Endodermal cell (in vitro differentiated cells): ENCODE data around the gene PLA2G2C. TPM values are rescaled to one million over a fixed set of nuclear protein-coding genes. Genes with fewer than 3 reads are reported as not detected.

ENCODE experiments used
- DNase-seq: peaks from one replicate; pipeline ENCODE4 v3.0.0-alpha.2; 2017
- H3K27ac ChIP-seq: 2 replicates; pipeline ENCODE4 v1.5.1; 2013; ENCODE audit warnings: mild to moderate bottlenecking, low read depth, low read length, moderate library complexity
- H3K27me3 ChIP-seq: 2 replicates; pipeline ENCODE4 v1.6.1; 2013; ENCODE audit warnings: mild to moderate bottlenecking, low read length, moderate library complexity; ENCODE audit not compliant: insufficient read depth, control insufficient read depth, poor library complexity, severe bottlenecking
- H3K36me3 ChIP-seq: 2 replicates; pipeline ENCODE4 v1.7.0; 2013; ENCODE audit warnings: mild to moderate bottlenecking, low read length, moderate library complexity; ENCODE audit not compliant: control insufficient read depth, insufficient read depth
- H3K4me1 ChIP-seq: one replicate; pipeline ENCODE4 v1.7.0; 2013; ENCODE audit warnings: low read length; ENCODE audit not compliant: control insufficient read depth, insufficient read depth
- H3K4me3 ChIP-seq: 2 replicates; pipeline ENCODE4 v1.5.1; 2013; ENCODE audit warnings: mild to moderate bottlenecking, low read length, moderate library complexity
- H3K9ac ChIP-seq: 2 replicates; pipeline ENCODE4 v1.6.1; 2013; ENCODE audit warnings: mild to moderate bottlenecking, low read length, moderate library complexity; ENCODE audit not compliant: poor library complexity, severe bottlenecking; ENCODE audit errors: extremely low read depth
- H3K9me3 ChIP-seq: 2 replicates; pipeline ENCODE4 v1.6.1; 2013; ENCODE audit warnings: mild to moderate bottlenecking, low read length, moderate library complexity; ENCODE audit not compliant: control insufficient read depth
- H3K27ac Mint-ChIP-seq: 2 replicates; pipeline ENCODE4 v1.8.0; 2020; ENCODE audit warnings: mixed read lengths
- H3K27me3 Mint-ChIP-seq: 2 replicates; pipeline ENCODE4 v1.8.0; 2021; ENCODE audit warnings: mild to moderate bottlenecking, mixed read lengths; ENCODE audit not compliant: insufficient read depth
- H3K36me3 Mint-ChIP-seq: 2 replicates; pipeline ENCODE4 v1.8.0; 2020; ENCODE audit warnings: low read depth, mixed read lengths
- H3K4me1 Mint-ChIP-seq: 2 replicates; pipeline ENCODE4 v1.8.0; 2020; ENCODE audit warnings: mixed read lengths
- H3K4me3 Mint-ChIP-seq: 2 replicates; pipeline ENCODE4 v1.8.0; 2020; ENCODE audit warnings: mild to moderate bottlenecking, moderate library complexity, mixed read lengths
- H3K9me3 Mint-ChIP-seq: 2 replicates; pipeline ENCODE4 v1.8.0; 2020; ENCODE audit warnings: mild to moderate bottlenecking, mixed read lengths
- WGBS, 2 experiments: methylation state at CpG; one replicate each; pipeline versions ENCODE4 v1.1.5 to v1.1.7; 2013; ENCODE audit warnings: missing lambda C conversion rate in 2 of 2, mixed read lengths in 1 of 2; ENCODE audit not compliant: insufficient coverage in 1 of 2, insufficient read length in 1 of 2; 5-methylcytosine and 5-hydroxymethylcytosine counted together
- total RNA-seq, 2 donors: library from RNA; stranded (reverse); fragmentation: NEBNext Ultra II Directional in 1 of 2; extraction: Animal tissue kit (Norgen Biotek cat#: 25700) in 1 of 2; gene quantifications; 2 replicates in 1 of 2; 3 replicates in 1 of 2; pipeline ENCODE4 v1.2.1, GENCODE V29; 2021
- TF ChIP-seq, protein P1 (sequence below): fragments of 200-600 bp; sonication (generic); conservative IDR thresholded peaks from 2 replicates; pipeline ENCODE4 v1.5.0; 2021; ENCODE audit warnings: antibody characterized with exemption, mild to moderate bottlenecking

The PLA2G2C gene
- total RNA-seq, 2 donors from 2014 or later = not detected

DNA sequence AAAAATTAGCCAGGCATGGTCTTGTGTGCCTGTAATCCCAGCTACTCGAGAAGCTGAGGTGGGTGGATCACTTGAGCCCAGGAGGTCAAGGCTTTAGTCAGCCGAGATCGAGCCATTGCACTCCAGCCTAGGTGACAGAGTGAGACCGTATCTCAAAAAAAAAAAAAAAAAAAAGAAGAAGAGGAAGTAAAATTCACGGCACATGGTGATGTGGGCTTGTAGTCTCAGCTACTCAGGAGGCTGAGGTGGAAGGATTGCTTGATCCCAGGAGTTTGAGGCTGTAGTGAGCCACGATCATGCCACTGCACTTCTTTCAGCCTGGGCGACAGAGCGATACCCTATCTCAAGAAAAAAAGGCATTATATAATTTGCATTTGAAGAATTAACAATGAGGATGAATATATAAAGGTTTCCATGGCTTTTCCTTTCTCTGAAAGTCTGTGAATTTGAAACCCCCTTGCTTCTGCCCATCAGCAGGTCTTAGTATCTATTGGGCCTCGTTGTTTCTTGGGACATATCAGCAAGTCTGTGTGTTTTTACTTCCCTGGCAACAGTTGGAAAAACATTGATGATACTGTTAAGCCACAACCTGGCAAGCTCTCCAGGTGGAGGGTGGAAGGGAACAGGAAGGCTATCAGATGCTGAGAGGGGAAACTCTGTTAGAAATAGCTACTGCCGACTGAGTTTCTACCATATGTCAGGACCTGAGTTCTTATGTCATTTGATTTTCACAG lies 62.4 kb downstream of the PLA2G2C start:
- Mint-ChIP-seq H3K4me1 (no peaks in the 10 kb centered on the region), H3K27me3 (peaks cover 5% of the 10 kb centered on the region), H3K27ac (no peak overlapping the region), H3K36me3 (no peaks in the 10 kb centered on the region), H3K9me3 (no peaks in the 10 kb centered on the region), H3K4me3 (no peak overlapping the region)
- H3K27me3 ChIP-seq = no peaks in the 10 kb centered on the region
- WGBS, 2 experiments = 90 to 100% methylated on average over 5 to 10 of the region's 10 CpGs
- H3K36me3 ChIP-seq = no peaks in the 10 kb centered on the region
- no peaks in the 10 kb centered on the region for H3K4me1 ChIP-seq
- H3K4me3 ChIP-seq = no peak overlapping the region
- H3K27ac ChIP-seq = no peak overlapping the region
- DNase-seq = no peak
- no peaks in the 10 kb centered on the region for H3K9me3 ChIP-seq
- H3K9ac ChIP-seq = no peak overlapping the region
- TF ChIP-seq, protein P1, sequence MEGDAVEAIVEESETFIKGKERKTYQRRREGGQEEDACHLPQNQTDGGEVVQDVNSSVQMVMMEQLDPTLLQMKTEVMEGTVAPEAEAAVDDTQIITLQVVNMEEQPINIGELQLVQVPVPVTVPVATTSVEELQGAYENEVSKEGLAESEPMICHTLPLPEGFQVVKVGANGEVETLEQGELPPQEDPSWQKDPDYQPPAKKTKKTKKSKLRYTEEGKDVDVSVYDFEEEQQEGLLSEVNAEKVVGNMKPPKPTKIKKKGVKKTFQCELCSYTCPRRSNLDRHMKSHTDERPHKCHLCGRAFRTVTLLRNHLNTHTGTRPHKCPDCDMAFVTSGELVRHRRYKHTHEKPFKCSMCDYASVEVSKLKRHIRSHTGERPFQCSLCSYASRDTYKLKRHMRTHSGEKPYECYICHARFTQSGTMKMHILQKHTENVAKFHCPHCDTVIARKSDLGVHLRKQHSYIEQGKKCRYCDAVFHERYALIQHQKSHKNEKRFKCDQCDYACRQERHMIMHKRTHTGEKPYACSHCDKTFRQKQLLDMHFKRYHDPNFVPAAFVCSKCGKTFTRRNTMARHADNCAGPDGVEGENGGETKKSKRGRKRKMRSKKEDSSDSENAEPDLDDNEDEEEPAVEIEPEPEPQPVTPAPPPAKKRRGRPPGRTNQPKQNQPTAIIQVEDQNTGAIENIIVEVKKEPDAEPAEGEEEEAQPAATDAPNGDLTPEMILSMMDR = no peak

DNA sequence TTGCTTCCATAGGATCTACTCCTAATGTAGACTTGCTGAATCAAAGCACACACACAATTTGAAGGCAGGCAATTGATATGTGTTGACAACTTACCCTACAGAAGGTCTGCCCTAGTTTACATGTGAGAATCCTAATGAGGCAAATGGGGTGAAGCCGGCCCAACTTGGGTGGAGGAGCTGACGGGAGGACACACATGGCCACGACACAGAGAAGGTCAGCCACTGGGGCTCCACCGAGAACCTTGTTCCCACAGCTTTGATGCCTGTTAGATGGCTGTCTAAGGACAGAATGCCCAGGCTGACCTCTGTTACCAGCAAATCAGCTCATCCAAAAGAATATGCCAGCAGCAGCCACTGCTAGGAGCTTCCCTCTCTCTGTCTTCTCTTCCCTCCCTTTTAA lies 65.5 kb downstream of the PLA2G2C start:
- no peak for DNase-seq
- Histone ChIP-seq H3K9ac (no peak overlapping the region), H3K9me3 (no peaks in the 10 kb centered on the region), H3K4me3 (no peak overlapping the region), H3K27ac (no peak overlapping the region), H3K27me3 (no peaks in the 10 kb centered on the region), H3K36me3 (no peaks in the 10 kb centered on the region), H3K4me1 (no peaks in the 10 kb centered on the region)
- H3K36me3 Mint-ChIP-seq = no peaks in the 10 kb centered on the region
- H3K4me1 Mint-ChIP-seq = no peaks in the 10 kb centered on the region
- TF ChIP-seq, protein P1 = no peak
- no peak overlapping the region for H3K27ac Mint-ChIP-seq
- 89 to 99% methylated on average over 4 of the region's 4 CpGs for WGBS, 2 experiments
- no peaks in the 10 kb centered on the region for H3K9me3 Mint-ChIP-seq
- H3K27me3 Mint-ChIP-seq = peaks cover 5% of the 10 kb centered on the region
- no peak overlapping the region for H3K4me3 Mint-ChIP-seq

DNA sequence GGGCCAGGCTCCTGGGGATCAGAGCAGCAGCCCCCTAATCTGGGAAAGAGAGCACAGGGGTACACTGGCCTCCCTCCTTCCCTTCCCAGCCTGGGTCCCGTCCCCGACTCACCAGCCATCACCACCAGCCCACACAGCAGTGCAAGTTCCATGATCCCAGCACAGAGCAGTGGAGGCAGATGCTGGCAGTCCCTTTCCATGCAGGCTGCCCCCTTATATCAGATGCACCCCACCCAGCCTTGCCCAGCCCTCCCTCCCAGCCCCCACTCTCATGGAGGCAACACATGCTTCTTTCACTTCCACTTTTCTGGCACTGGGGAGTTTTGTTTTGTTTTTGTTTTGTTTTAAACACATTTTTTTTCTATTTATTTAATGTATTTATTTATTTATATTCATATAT lies 67.0 kb downstream of the PLA2G2C start, which contains the start of gene PLA2G2D:
TSS of gene PLA2G2D (minus strand) at position 190 of the 400 bp plus-strand sequence. CDS start at position 152, 38 bp downstream.
- DNase-seq = no peak
- H3K9me3 ChIP-seq = no peaks in the 10 kb centered on the region
- H3K4me1 ChIP-seq = no peaks in the 10 kb centered on the region
- H3K4me3 ChIP-seq = no peak within 1 kb of the TSS
- Mint-ChIP-seq H3K27ac (no peak within 1 kb of the TSS), H3K36me3 (no peaks in the 10 kb centered on the region), H3K9me3 (no peaks in the 10 kb centered on the region), H3K27me3 (peaks cover 5% of the 10 kb centered on the region), H3K4me1 (peaks cover 2% of the 10 kb centered on the region), H3K4me3 (no peak within 1 kb of the TSS)
- H3K36me3 ChIP-seq = no peaks in the 10 kb centered on the region
- H3K27ac ChIP-seq = no peak within 1 kb of the TSS
- no peak within 1 kb of the TSS for H3K9ac ChIP-seq
- WGBS, 2 experiments = 92% methylated on average over 2 of the region's 2 CpGs; no CpG with 5 or more reads in 1 of the 2 experiments
- no peaks in the 10 kb centered on the region for H3K27me3 ChIP-seq
- TF ChIP-seq, protein P1 = no peak
